Peyer's patch (tissue), 4 donors: ENCODE results near the gene GRIK4. TPM values are rescaled to one million over a fixed set of nuclear protein-coding genes. Genes with fewer than 3 reads are reported as not detected.

Experiments
- DNase-seq, 3 donors: peaks; one replicate each; pipeline ENCODE4 v3.0.0-alpha.2; 2017 to 2019
- H3K27ac ChIP-seq, 4 donors: fragments of 200-600 bp; sonication (generic); one replicate each; pipeline ENCODE4 v1.5.1; 2016 to 2019
- H3K27me3 ChIP-seq, 2 donors: fragments of 200-600 bp; sonication (generic); one replicate each; pipeline ENCODE4 v1.5.1; 2019
- H3K36me3 ChIP-seq, 3 donors: fragments of 200-600 bp; sonication (generic); one replicate each; pipeline ENCODE4 v1.5.1; 2016 to 2019
- H3K4me1 ChIP-seq, 4 donors: fragments of 200-600 bp; sonication (generic); one replicate each; pipeline ENCODE4 v1.5.1; 2016 to 2019
- H3K4me3 ChIP-seq, 4 donors: fragments of 200-600 bp; sonication (generic); 1 replicate in 3 of 4; 2 replicates in 1 of 4; pipeline ENCODE4 v1.5.1; 2016 to 2019; ENCODE audit warnings: mild to moderate bottlenecking in 1 of 4
- H3K9me3 ChIP-seq, 4 donors: fragments of 200-600 bp; sonication (generic); one replicate each; pipeline ENCODE4 v1.5.1; 2016 to 2019; ENCODE audit warnings: mild to moderate bottlenecking in 1 of 4
- POLR2A ChIP-seq, 2 donors: fragments of 450-650 bp; IDR thresholded peaks; one replicate each; pipeline ENCODE4 v1.5.1; 2017; ENCODE audit warnings: antibody characterized with exemption in 2 of 2, mild to moderate bottlenecking in 2 of 2, moderate library complexity in 2 of 2
- total RNA-seq, 4 donors: library from RNA; depleted of rRNA; stranded (reverse); fragments of >200 nt; gene quantifications; one replicate each; pipeline ENCODE4 v1.1.0, GENCODE V29; 2016
- TF ChIP-seq, protein P1 (sequence below), 6 experiments: fragments of 450-650 bp in 4 of 6; fragments of 200-600 bp in 2 of 6; sonication (generic) in 1 of 6; IDR thresholded peaks; one replicate each; pipeline ENCODE4 v1.5.1; 2017 to 2019; ENCODE audit warnings: antibody characterized with exemption in 6 of 6, mild to moderate bottlenecking in 3 of 6, moderate library complexity in 1 of 6

The GRIK4 gene
- total RNA-seq, 4 donors from 2014 or later: 0.40 to 2.5 TPM; not detected in 2

DNA sequence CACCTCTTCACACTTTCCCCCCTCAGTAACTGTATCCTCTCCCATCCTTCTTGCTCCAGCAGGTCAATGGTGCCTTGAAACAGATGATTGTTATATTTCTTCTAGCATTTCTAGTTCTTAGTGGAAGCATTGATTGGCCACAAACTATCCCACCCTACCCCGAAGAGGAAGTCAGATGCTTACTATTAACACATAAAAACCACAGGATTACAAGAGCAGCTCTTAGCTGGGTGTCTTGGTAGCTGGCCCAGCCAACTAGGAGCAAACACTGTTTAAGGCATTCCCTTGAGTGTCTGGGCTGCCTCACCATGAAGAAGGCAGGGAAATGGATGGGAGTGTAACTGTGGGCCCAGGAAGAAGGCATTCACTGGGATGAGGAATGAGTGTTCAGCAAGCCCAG, 176.6 kb downstream of the GRIK4 start:
- Histone ChIP-seq H3K4me1 (no peaks in the 10 kb centered on the region), H3K27me3 (no peaks in the 10 kb centered on the region), H3K36me3 (no peaks in the 10 kb centered on the region), H3K9me3 (no peaks in the 10 kb centered on the region), H3K27ac (no peak overlapping the region), H3K4me3 (no peak overlapping the region)
- TF ChIP-seq, protein P1, sequence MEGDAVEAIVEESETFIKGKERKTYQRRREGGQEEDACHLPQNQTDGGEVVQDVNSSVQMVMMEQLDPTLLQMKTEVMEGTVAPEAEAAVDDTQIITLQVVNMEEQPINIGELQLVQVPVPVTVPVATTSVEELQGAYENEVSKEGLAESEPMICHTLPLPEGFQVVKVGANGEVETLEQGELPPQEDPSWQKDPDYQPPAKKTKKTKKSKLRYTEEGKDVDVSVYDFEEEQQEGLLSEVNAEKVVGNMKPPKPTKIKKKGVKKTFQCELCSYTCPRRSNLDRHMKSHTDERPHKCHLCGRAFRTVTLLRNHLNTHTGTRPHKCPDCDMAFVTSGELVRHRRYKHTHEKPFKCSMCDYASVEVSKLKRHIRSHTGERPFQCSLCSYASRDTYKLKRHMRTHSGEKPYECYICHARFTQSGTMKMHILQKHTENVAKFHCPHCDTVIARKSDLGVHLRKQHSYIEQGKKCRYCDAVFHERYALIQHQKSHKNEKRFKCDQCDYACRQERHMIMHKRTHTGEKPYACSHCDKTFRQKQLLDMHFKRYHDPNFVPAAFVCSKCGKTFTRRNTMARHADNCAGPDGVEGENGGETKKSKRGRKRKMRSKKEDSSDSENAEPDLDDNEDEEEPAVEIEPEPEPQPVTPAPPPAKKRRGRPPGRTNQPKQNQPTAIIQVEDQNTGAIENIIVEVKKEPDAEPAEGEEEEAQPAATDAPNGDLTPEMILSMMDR (IDR thresholded peaks at IDR 0.05): no peak
- no peak for TF ChIP-seq POLR2A (IDR thresholded peaks at IDR 0.05)
- DNase-seq: no peak

DNA sequence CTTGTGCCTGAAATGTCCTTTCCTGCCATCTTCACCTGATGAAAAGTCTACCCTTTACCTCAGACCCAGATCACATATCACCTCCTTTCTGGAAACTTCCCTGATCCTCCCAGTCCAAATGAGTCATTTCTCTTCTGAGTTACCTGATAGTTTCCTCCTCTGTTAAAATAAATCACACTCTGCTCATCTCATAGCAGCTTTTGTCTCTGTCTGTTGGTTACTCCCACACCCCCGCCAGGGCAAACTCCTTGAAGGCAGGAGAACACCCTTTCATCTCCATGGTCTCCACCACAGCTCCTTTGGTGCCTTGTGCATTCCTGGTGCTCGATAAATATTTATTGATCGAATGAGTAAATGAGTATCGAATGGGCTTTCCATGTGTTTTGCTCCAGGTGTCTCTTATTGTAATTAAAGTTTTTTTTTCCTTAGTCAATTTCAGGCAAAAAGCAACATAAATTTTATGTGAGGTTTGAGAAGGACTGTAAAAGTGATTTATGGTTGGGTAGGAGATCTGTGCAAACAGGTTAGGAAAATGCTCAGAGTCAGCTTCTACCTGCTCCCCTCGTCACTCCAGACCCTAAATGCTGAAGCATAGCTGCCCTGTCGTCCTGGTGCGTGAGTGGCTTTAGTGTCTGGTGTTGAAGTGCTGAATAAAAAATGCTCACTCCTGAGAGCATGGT, 178.2 kb downstream of the GRIK4 start:
- H3K4me3 ChIP-seq: no peak overlapping the region
- H3K9me3 ChIP-seq: no peaks in the 10 kb centered on the region
- no peaks in the 10 kb centered on the region for H3K36me3 ChIP-seq
- H3K4me1 ChIP-seq: no peaks in the 10 kb centered on the region
- H3K27me3 ChIP-seq: no peaks in the 10 kb centered on the region
- TF ChIP-seq, protein P1 (IDR thresholded peaks at IDR 0.05): no peak
- TF ChIP-seq POLR2A (IDR thresholded peaks at IDR 0.05): no peak
- no peak for DNase-seq
- no peak overlapping the region for H3K27ac ChIP-seq

GRCh38 chr11:120690406-120690805, 178.9 kb downstream of the GRIK4 start:
- H3K4me1 ChIP-seq: no peaks in the 10 kb centered on the region
- H3K36me3 ChIP-seq: no peaks in the 10 kb centered on the region
- H3K9me3 ChIP-seq: no peaks in the 10 kb centered on the region
- H3K27me3 ChIP-seq: no peaks in the 10 kb centered on the region
- no peak for DNase-seq
- no peak overlapping the region for H3K27ac ChIP-seq
- H3K4me3 ChIP-seq: no peak overlapping the region
- TF ChIP-seq, protein P1 (IDR thresholded peaks at IDR 0.05): no peak
- TF ChIP-seq POLR2A (IDR thresholded peaks at IDR 0.05): no peak

DNA sequence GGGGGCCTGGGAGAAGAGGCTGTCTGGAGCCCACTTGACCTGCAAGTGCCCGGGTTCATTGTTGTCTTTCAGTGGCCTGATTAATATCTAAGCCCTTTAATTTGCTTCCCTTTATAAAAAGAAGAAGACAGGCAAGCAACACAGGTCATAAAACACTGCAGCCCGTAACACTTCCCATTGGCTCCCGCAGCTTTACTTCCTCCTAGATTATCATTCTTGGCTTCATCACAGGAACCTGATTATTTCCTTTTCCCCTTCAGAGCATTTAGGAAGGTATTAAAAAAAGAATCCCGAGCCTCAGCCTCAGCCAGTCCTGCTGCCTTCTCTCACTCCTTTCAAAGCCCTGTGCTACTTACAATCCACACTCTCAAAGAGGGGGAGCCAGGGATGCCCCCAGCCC, 183.2 kb downstream of the GRIK4 start:
- H3K4me3 ChIP-seq: no peak overlapping the region
- H3K9me3 ChIP-seq: no peaks in the 10 kb centered on the region
- H3K27ac ChIP-seq: no peak overlapping the region
- no peaks in the 10 kb centered on the region for H3K36me3 ChIP-seq
- no peaks in the 10 kb centered on the region for H3K4me1 ChIP-seq
- TF ChIP-seq, protein P1 (IDR thresholded peaks at IDR 0.05): no peak
- no peak for TF ChIP-seq POLR2A (IDR thresholded peaks at IDR 0.05)
- no peaks in the 10 kb centered on the region for H3K27me3 ChIP-seq
- no peak for DNase-seq

DNA sequence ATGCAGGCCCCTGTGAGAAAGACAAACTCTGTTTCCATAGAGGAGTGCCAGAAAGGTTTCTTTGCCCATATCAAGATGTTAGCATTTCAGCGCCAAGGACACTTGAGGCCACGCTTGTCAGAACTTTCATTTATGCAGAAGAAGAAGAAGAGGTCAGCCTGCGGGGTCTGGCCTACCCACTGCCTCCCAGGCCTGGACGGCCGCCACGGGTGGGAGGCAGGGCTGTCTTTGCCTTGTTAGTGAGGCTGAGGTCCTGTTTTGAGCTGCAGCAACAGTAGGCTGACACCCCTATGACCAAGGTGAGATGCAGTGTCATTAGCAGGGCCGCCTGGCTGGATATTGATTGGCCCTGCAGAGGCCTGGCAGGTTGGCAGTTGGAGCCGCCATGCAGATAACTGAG, 183.9 kb downstream of the GRIK4 start:
- Histone ChIP-seq H3K4me3 (no peak overlapping the region), H3K36me3 (no peaks in the 10 kb centered on the region), H3K4me1 (no peaks in the 10 kb centered on the region), H3K27ac (no peak overlapping the region), H3K27me3 (no peaks in the 10 kb centered on the region), H3K9me3 (no peaks in the 10 kb centered on the region)
- DNase-seq: no peak
- TF ChIP-seq, protein P1 (IDR thresholded peaks at IDR 0.05): no peak
- TF ChIP-seq POLR2A (IDR thresholded peaks at IDR 0.05): no peak

DNA sequence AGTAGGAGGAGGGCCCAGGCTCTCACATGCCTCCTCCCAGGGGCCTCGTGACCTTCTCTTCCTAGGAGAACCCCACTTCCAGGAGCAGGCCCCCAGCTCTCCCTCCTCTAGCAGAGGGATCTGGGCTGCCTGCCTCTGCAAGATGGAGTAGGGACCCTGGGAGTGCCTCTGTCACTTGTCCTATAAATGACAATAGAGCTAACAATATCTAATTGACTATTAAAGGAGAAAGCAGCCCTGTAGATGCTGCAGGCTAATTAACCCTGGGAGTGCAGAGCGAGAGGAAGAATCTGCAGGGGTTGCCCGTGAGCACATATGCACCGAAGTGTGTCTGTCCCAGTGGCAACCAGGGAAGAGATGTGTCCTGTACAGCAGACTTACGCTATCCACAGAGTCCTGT, 184.4 kb downstream of the GRIK4 start:
- no peak overlapping the region for H3K4me3 ChIP-seq
- H3K27ac ChIP-seq: no peak overlapping the region
- H3K27me3 ChIP-seq: no peaks in the 10 kb centered on the region
- H3K36me3 ChIP-seq: no peaks in the 10 kb centered on the region
- no peak for DNase-seq
- no peaks in the 10 kb centered on the region for H3K4me1 ChIP-seq
- no peaks in the 10 kb centered on the region for H3K9me3 ChIP-seq
- TF ChIP-seq POLR2A (IDR thresholded peaks at IDR 0.05): no peak
- TF ChIP-seq, protein P1 (IDR thresholded peaks at IDR 0.05): no peak
